Fibroblast of lung (primary cell): Measurements from ENCODE around the gene NXPH3. TPM values are rescaled to one million over a fixed set of nuclear protein-coding genes. Genes with fewer than 3 reads are reported as not detected.

Experiments
- DNase-seq, 2 donors: peaks; one replicate each; pipeline versions ENCODE4 v3.0.0 to v3.0.0-alpha.2; 2010; ENCODE audit warnings: low read depth in 2 of 2
- H2AFZ ChIP-seq: 2 replicates; pipeline ENCODE4 v1.5.1; 2012; ENCODE audit warnings: low read length, control low read depth, inconsistent platforms
- H3K27ac ChIP-seq: 2 replicates; pipeline ENCODE4 v1.5.1; 2011; ENCODE audit warnings: low read length, control low read depth; ENCODE audit not compliant: insufficient read depth
- H3K27me3 ChIP-seq: 2 replicates; pipeline ENCODE4 v1.5.1; 2011; ENCODE audit warnings: mild to moderate bottlenecking, low read length; ENCODE audit not compliant: control insufficient read depth, insufficient read depth
- H3K36me3 ChIP-seq: 2 replicates; pipeline ENCODE4 v1.5.1; 2011; ENCODE audit warnings: low read length; ENCODE audit not compliant: control insufficient read depth, insufficient read depth
- H3K4me1 ChIP-seq: 2 replicates; pipeline ENCODE4 v1.5.1; 2011; ENCODE audit warnings: low read length; ENCODE audit not compliant: control insufficient read depth, insufficient read depth; ENCODE audit errors: extremely low read depth
- H3K4me2 ChIP-seq: 2 replicates; pipeline ENCODE4 v1.5.1; 2011; ENCODE audit warnings: low read length, control low read depth; ENCODE audit not compliant: insufficient read depth; ENCODE audit errors: extremely low read depth
- H3K4me3 ChIP-seq, 4 experiments: fragments of 200-600 bp in 1 of 4; sonication (generic) in 1 of 4; replicated peaks in 1 of 4; 2 replicates each; pipeline ENCODE4 v1.5.1; 2011 to 2016; ENCODE audit warnings: low read length in 4 of 4, low read depth in 3 of 4, mild to moderate bottlenecking in 3 of 4, control low read depth in 2 of 4, inconsistent platforms in 1 of 4, mixed read lengths in 1 of 4; ENCODE audit not compliant: insufficient read depth in 1 of 4; ENCODE audit errors: control extremely low read depth in 1 of 4
- H3K79me2 ChIP-seq: 2 replicates; pipeline ENCODE4 v1.5.1; 2012; ENCODE audit warnings: mild to moderate bottlenecking, low read length, inconsistent platforms; ENCODE audit not compliant: control insufficient read depth, insufficient read depth
- H3K9ac ChIP-seq: 2 replicates; pipeline ENCODE4 v1.5.1; 2011; ENCODE audit warnings: mild to moderate bottlenecking, low read length, control low read depth; ENCODE audit not compliant: insufficient read depth
- H3K9me3 ChIP-seq: 2 replicates; pipeline ENCODE4 v1.5.1; 2012; ENCODE audit warnings: low read depth, low read length; ENCODE audit not compliant: control insufficient read depth, insufficient read depth
- H4K20me1 ChIP-seq: 2 replicates; pipeline ENCODE4 v1.5.1; 2011; ENCODE audit warnings: low read length; ENCODE audit not compliant: control insufficient read depth, insufficient read depth; ENCODE audit errors: extremely low read depth
- EZH2 ChIP-seq: IDR thresholded peaks from 2 replicates; pipeline ENCODE4 v1.5.1; 2012; ENCODE audit warnings: low read length, control low read depth, mild to moderate bottlenecking; ENCODE audit errors: missing control alignments
- polyA plus RNA-seq, 2 donors: library from polyadenylated mRNA; depleted of rRNA in 1 of 2; stranded (reverse) in 1 of 2; unstranded in 1 of 2; fragments of >200 nt; gene quantifications; 2 replicates each; pipeline ENCODE4 v1.2.1, GENCODE V29; 2011 to 2012; ENCODE audit warnings: missing spikeins in 1 of 2
- total RNA-seq: library from RNA; depleted of rRNA; stranded (reverse); fragments of >200 nt; gene quantifications from 2 replicates; pipeline ENCODE4 v1.2.1, GENCODE V29; 2014
- TF ChIP-seq, protein P1 (sequence below), 2 donors: IDR thresholded peaks in 1 of 2; conservative IDR thresholded peaks in 1 of 2; 1 replicate in 1 of 2; 2 replicates in 1 of 2; pipeline ENCODE4 v1.5.1; 2011 to 2012; ENCODE audit warnings: low read length in 2 of 2, control low read depth in 1 of 2, inconsistent platforms in 1 of 2, low read depth in 1 of 2, mild to moderate bottlenecking in 1 of 2

Gene NXPH3
- total and polyA plus RNA-seq, 2 donors (not counting 1 experiment from before 2014, with no cell fraction given): 0.36 to 0.66 TPM

DNA sequence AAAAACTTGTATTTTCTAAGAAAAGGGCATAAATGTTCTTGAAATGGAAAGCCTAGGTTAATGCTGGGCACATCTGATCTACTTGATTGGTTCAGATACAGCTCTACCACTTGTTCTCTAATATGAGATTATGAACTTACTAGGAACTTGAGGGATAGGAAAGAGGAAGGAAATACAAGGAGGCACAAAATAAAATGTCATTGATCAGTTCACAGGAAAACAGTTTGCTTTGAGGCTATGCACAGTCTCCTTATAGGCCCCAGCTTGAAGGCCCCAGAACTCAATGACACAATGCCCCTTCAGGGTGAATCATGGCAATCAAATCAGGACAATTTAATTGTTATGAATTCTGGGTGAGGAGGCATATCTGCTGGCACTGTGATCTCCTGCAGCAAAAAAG lies 27.1 kb downstream of the NXPH3 start:
- Histone ChIP-seq H3K4me2 (no peak overlapping the region), H3K36me3 (peaks cover 4% of the 10 kb centered on the region), H3K27ac (no peak overlapping the region), H3K4me1 (no peaks in the 10 kb centered on the region), H2AFZ (no peak overlapping the region), H3K27me3 (no peaks in the 10 kb centered on the region), H3K79me2 (no peaks in the 10 kb centered on the region), H3K4me3 (no peak overlapping the region), H3K9me3 (no peaks in the 10 kb centered on the region), H4K20me1 (no peaks in the 10 kb centered on the region), H3K9ac (no peak overlapping the region)
- TF ChIP-seq, protein P1, sequence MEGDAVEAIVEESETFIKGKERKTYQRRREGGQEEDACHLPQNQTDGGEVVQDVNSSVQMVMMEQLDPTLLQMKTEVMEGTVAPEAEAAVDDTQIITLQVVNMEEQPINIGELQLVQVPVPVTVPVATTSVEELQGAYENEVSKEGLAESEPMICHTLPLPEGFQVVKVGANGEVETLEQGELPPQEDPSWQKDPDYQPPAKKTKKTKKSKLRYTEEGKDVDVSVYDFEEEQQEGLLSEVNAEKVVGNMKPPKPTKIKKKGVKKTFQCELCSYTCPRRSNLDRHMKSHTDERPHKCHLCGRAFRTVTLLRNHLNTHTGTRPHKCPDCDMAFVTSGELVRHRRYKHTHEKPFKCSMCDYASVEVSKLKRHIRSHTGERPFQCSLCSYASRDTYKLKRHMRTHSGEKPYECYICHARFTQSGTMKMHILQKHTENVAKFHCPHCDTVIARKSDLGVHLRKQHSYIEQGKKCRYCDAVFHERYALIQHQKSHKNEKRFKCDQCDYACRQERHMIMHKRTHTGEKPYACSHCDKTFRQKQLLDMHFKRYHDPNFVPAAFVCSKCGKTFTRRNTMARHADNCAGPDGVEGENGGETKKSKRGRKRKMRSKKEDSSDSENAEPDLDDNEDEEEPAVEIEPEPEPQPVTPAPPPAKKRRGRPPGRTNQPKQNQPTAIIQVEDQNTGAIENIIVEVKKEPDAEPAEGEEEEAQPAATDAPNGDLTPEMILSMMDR (conservative IDR thresholded peaks at IDR 0.05 in 1 of 2, IDR thresholded peaks at IDR 0.05 in 1 of 2; ENCODE audit: low read depth in 1 of 2, low read length in 2 of 2): no peak
- TF ChIP-seq EZH2: no peak
- no peak for DNase-seq

DNA sequence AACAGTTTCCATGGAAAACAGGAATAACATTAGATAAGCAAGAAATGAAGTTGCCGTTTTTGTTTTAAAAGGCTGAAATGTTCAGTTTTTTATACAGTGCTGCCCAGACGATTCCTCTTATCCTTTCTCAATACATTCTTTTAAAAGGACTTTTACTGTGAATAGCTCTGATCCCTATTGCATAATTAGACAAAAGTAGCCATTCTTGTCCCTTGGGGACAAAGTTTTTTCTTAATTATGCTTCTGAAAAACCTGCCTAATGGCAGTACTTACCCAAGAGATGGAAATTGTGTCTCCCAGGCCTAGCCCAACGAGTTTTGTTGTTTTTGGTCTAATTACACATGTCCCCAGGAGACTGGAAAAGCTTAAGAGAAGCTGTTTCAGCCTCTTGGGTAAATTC lies 27.6 kb downstream of the NXPH3 start:
- no peak overlapping the region for H3K4me3 ChIP-seq
- no peak overlapping the region for H3K4me2 ChIP-seq
- H2AFZ ChIP-seq: no peak overlapping the region
- TF ChIP-seq, protein P1 (conservative IDR thresholded peaks at IDR 0.05 in 1 of 2, IDR thresholded peaks at IDR 0.05 in 1 of 2; ENCODE audit: low read depth in 1 of 2, low read length in 2 of 2): no peak
- TF ChIP-seq EZH2: no peak
- no peaks in the 10 kb centered on the region for H3K9me3 ChIP-seq
- no peak overlapping the region for H3K27ac ChIP-seq
- no peak overlapping the region for H3K9ac ChIP-seq
- no peak for DNase-seq
- H3K36me3 ChIP-seq: peaks cover 4% of the 10 kb centered on the region
- H3K4me1 ChIP-seq: no peaks in the 10 kb centered on the region
- no peaks in the 10 kb centered on the region for H4K20me1 ChIP-seq
- H3K79me2 ChIP-seq: no peaks in the 10 kb centered on the region
- H3K27me3 ChIP-seq: no peaks in the 10 kb centered on the region

DNA sequence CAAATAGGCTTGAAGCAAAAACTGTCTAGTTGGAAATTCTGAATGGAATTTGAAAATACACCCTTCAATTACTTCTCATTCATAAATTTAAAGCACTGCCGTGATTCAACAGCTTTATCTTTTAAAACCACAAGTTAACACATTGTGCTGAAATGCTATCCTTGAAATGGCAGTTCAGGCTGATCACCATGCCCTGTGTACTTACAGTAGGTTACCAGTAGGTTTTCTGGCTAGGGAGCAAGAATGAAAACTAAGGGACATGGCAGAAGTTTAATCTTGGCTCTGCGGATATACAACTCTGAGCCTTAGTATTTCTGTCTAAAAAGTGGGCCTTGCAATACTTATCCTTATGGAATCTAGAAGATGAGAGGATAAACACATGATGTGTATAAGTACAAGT lies 28.0 kb downstream of the NXPH3 start:
- Histone ChIP-seq H3K9ac (no peak overlapping the region), H2AFZ (no peak overlapping the region), H4K20me1 (no peaks in the 10 kb centered on the region), H3K4me2 (no peak overlapping the region), H3K27ac (no peak overlapping the region), H3K4me1 (no peaks in the 10 kb centered on the region), H3K27me3 (no peaks in the 10 kb centered on the region), H3K9me3 (no peaks in the 10 kb centered on the region), H3K36me3 (peaks cover 4% of the 10 kb centered on the region), H3K79me2 (no peaks in the 10 kb centered on the region), H3K4me3 (no peak overlapping the region)
- DNase-seq: peak in 1 of 2 donors; percentile 23
- TF ChIP-seq EZH2: no peak
- TF ChIP-seq, protein P1 (conservative IDR thresholded peaks at IDR 0.05 in 1 of 2, IDR thresholded peaks at IDR 0.05 in 1 of 2; ENCODE audit: low read depth in 1 of 2, low read length in 2 of 2): peak in 1 of 2 donors; percentile 24
